Stimulated activated CD8-positive, alpha-beta memory T cell treated with anti-CD3 and anti-CD28 coated beads, Interleukin-15, amount 100 ng/mL, for 4 hours (primary cell): ENCODE measurements around the gene PDCD10.

Experiments used
- DNase-seq, 2 donors: peaks; one replicate each; pipeline ENCODE4 v3.0.0-alpha.2; 2020; ENCODE audit warnings: low read depth in 2 of 2

The PDCD10 gene

DNA sequence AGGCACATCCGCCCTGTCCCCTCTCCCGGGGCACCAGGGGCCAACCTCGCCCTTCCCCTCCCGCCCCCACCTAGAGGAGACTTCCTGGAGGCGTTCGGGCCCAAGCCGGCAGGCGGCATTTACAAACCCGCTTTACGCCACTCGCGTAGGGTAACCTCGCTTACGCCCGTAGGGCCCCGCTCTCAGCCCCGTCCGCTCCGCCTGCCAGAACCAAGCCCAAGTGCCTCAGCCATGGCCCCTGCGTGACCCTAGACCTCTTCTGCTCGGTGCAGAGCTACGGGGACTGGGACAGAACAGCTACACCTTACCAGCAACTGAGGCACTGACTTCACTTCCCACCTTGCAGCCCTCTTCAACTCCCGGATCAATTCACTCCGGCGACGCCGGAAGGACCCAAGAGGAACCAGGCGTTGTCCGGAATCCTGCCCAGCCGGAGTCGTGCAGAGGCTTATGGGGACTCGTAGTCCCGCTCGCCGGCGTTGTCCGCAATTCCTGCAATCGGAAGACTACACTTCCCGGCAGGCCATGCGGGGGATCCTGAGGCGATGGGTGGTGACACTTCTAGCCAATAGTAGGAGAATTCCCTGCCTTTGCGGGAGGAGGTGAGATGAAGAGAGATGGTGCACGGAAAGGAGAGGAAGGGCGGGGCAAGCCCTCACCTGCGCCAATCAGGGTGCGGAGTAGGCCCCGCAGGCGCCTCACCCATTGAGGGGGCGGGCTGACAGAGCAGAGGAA, at the start of gene PDCD10:
Gene PDCD10, minus strand, starts transcription at position 395 of the 735 bp plus-strand sequence. CDS start 14,735 bp downstream, outside the sequence.
- DNase-seq = peak; percentile 93 to 95

DNA sequence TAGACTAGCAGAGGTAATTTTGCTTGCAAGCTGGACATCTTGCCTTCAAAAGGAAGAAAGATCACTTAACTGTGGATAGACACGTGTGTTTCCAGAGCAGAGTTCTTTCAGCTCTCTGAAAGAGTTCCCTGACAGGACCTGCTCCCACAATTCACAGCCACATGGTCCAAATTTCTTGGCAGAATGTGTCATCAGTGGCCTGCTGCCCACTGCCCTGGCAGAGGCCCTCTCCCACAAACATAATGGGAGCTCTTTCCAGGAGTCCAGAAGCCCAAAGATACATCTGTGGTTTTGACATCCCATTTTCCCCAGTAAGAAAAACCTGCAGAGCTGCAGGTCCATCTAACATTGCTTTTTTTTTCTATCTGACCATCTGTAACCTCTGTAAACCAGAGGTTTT, 49.1 kb upstream of the PDCD10 start:
- DNase-seq = no peak

DNA sequence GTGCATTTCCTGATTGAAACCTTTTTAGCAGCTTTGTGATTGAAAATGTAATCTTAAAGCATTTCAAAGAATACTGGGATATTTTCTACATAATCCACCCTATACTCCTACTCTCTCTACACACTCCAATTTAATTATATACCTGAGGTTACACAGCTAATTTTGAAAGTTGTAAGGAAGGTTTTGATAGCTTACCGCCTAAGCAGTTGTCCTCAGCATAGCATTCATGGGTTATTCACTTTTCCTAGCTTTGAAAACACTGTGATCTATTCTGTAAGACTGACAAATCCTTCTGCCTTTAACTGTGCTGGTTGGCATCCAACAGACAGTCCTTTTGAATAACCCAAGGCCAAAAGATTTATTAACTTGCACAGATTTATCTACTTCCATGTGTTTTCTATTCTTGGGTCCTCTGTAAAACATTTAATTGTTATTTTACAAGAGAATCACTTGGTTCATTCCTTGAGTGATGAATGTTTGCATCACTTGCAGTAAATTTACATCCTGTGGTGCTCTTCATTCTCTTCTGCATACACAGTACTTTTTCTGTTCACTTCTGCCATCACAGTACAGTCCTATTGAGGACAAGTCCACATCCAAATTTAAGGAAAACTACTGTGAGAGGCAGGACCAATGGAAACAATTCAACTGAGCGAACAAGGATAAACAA, 45.7 kb upstream of the PDCD10 start:
- DNase-seq = no peak

DNA sequence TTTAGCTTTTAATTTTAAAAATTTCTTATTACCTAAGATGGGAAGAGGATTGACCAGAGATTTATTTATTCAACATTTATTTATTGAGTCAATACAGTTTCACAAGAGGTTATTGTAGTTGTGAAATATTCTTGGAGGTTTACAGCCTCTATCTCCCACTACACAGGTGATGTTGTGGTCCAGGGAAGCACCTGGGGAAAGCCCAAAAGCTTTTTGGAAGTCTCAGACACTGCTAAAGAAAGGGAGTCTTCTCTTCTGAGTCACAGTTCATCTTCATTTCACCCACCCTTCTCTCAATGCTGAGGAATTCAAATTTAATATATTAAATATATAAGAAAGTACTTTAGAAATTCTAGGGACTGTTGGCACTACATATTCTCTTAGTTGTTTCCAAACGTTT, 42.7 kb upstream of the PDCD10 start:
- DNase-seq = no peak

DNA sequence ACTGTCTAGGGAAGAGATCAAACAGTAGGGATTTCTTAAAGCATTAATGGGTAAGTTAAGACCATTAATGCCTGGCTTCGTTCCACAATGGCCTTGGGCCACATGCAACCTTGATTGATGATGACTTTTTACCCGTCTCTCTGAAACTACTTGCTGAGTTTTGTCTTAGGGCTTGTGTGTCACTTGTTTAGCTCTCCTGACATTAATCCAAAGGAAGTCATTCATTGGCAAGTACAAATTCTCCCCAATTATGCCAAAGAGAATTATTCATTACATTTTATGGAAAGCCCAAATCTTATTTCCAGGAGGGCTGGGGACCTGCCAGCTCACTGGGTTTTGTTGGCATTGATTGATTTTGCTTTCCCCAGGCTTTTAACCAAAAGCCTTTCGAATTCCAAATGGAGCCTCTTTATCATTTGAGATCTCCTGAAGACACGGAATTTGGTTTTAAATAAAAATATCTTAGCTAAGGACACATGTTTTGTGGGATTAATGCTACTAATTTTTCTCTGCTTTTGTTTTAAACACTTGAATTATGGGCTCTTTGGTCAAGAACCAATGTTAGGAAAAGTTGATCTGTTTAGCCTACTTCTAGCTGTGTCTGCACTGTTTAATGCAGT, 41.5 kb upstream of the PDCD10 start:
- DNase-seq = no peak

DNA sequence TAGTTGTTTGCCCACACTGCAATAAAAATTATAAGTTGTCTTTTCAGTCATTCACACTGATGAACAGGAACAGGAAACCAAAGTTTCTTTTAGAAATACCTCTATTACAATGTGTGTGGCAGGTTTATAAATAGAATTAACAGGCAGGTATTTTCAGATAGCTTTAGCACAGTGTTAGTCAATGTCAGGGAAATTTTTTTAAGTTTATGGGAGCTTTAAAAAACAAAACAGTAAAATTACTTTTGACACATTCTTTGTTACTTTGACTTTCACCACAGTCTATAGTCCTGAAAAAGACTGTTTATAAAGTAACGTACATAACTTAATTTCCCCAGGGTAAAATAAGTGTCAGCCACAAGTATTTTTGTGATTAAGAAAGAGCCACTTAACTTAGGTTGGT, 38.9 kb upstream of the PDCD10 start:
- no peak for DNase-seq

DNA sequence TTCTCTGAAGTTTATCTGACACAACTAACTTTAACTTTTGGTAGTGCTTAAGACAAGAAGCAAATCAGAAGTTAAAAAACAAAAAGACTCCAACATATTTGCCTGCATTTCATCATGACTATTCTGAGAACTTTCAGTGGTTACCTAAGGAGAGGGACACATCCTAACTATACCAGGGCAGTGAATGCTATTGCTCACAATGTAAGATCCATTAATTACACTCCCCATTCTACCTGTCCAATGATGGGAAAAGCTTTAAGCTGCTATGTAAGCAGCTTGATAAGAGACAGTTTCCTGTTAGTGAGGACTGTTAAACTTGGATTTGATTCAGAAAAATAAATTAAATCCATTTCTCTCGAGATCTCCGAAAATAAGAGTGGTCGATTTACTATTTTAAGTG, 38.3 kb upstream of the PDCD10 start:
- no peak for DNase-seq

DNA sequence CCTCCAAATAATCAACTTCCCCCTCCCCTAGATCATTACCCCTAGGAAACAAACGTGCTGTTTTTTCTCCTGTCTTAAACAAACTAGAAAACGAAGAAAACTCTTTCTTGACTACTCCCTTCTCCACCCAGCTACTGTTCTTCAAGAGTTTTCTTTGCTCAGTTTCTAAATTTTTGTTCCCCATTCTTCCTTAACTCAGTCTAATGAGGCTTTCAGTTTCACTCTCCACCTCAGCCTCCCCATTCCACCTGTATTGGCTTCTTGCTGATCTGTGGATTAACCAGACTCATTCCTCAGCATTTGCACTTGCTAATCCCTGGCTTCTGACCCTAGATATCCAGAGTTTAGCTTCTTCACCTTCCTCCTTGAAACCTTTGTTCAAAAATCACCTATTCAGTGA, 27.6 kb upstream of the PDCD10 start:
- no peak for DNase-seq

DNA sequence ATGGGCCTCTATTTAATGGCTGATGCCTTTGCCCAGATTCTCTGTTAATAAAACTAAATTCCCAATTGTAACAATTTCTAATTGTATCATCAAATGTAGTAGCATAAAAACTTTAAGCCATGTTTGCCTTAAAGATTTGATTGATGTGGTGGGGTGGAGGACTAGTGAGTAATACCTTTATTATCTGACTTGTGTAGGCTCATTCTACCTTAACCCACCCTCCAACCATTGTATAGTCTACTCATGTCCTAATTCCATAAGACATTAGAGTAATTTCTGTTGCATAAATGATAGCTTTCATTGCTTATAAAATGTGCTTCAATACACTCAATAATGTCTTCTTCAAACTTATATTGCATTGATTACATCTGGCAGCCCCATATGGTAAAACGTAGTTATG, 26.6 kb upstream of the PDCD10 start:
- no peak for DNase-seq

DNA sequence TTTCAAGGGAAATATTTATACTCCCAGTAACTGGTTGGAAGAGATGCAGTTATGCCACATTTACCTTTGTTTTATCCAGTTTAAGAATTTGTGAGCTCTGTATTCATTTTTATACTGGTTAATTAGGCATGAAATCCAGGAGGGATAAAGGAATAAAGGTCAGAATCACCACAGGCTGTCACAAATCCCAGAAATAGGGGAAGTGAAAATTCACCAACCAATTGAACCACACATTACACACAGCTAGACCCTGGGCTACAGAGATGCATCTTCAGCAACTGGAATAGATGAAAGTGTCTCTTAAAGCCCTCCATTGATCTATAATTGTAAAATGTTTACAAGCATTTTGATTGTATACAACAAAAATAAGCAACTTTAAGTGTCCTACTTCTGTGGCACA, 19.4 kb upstream of the PDCD10 start:
- no peak for DNase-seq

DNA sequence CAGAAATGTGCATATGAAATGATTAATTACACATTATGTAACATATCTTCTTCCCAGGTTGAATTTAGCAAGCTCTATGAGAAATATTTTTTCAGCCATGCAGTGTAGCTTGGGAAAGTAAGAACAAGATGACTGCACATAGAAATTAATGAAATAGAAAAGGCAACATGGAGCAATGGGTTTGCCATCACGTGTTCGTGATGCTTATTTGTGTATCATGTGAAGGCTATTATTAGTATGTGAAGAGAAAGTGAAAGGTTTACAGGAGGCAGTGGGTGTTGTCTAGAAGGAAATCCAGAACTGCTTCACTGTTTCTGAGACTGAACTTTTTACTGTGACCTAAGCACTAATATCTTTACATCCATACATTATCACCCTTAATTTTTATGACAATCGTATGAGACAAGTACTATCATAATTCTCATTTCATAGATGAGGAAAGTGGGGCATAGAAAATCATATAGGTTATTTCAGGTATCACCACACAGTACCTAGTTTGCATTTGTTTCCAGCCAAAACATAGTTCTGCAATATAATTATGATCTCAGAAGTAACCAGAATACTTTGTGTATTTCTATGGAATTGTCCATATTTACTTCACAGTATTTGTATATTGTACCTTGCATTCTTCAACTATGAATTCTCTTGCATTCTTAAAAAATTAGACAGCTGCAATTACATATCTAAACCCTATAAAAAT, 15.7 kb upstream of the PDCD10 start:
- DNase-seq = no peak

DNA sequence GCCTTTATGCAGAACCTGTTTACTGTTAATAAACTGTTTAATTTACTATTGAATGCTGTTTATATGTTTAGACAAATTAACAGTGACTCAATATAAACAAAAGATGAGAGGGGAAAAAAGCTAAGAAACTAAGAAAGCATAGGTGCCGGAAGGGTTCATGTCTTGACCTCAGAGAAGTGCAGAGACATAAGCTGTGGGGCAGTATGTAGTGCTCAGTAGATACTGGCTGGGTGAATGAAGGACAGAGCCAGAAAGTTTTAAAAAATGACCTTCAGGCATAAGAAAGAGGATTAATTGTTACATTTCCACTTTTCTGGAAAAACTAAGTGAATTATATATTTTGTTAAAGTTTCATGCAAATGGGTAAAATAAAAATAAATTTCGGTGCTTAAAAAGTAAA, 15.0 kb upstream of the PDCD10 start:
- DNase-seq = no peak

DNA sequence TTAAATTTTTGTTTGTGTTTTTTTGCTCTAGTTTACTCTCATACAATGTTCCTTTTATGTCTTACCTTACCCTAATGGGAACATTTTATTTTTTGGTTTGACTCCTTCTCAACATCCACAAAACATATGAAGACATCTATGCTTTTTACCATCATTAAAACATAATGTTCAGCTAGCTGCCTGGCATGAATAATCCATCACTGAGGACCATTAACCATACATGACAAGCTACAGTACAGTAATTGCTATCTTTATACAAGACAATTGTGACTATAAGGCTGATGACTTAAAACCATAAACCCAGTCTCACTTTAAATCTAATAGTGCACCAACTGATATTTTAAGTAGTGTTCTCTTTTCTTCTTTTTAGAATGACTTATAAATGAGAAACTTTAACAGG, 14.5 kb upstream of the PDCD10 start:
- DNase-seq = no peak

DNA sequence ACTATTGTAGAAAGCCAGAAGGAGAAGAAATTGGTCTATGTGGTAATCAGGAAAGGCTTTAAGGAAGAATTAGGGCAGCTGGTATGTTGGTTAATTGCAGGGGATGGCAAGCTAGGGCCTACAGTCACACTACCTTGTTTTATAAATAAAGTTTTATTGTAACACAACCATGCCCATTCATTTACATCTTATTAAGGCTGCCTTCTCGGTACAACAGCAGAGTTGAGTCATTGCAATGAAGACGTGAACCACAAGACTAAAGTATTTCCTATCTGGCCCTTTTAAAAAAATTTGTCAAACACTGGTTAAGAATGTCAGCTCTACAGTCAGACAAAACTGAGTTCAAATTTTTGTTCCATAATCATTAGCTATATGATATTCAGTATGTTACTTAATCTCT, 9.1 kb upstream of the PDCD10 start:
- no peak for DNase-seq

DNA sequence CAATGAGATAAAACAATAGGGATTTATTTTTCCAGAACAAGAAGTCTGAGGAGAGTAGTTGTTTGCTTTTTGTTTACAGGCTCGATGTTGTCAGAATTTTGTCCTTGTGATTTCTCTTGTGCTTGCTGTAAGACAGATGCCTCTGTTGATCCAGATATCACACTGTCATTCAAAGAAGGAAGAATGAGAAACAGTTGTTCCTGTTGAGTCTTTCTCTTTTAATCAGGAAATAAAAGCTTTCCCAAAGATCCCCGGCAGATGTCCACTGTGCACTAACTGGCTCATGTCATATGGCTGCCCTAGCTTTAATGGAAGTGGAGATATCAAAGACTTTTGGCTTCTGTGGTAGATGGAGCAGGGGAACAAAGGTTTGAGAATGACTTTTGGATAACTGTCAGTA, 7.6 kb upstream of the PDCD10 start:
- DNase-seq = no peak

DNA sequence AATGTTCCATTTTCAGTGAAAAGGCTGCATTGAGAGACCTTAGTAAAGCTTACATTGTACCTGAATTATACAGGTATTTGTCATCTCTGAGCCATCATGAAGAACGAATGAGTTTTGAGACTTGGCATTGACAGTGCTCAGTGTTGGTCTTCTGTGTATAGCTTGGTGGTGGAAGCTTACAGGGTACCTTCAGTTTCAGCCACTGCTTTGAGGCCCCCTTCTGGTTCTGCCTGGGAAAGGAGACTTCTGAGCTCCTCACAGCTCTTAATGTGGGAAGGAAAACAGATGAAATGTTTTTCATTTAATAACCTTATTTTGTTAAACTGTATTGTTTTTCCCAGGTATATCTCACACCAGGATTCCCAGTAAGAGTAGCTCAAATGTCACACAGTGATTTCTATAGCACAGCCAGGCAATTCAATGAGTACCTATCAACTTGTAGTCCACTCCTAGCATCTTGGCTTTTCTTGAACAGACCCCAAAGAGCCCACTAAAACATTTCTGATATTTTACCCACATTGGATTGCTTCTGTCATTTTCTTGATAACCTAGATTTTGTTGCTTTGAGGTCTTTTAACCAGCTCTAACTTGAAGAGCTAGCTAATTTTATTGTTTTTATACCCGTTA, 6.4 kb upstream of the PDCD10 start:
- no peak for DNase-seq

DNA sequence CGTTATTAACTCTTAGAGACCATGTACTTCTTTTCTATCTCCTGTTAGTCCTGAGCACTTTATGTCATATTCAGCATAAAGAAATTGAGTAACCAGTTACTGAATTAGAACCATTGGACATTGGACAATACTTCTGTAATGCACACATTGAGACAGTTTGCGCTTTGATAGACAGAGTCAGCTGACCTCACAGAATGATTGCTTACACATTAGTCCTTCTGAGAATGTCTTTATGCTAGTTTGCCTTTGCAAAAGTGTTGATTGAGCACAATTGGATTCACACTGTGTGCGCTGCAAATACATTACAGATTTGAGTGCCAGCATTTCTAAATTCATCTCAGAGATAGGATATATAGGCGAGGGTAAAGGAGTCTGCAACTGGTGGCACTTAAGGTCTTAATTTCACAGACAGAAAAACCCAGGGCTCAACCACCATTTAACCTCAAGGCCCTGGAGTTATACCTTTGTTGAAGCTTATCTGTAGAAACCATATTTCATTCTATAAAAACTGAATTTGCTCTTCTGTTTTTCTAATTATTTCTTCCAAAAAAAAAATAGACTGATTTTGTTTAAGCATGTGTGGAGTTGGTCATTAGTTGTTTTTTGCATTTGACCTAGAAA, 4.6 kb upstream of the PDCD10 start:
- DNase-seq = no peak

DNA sequence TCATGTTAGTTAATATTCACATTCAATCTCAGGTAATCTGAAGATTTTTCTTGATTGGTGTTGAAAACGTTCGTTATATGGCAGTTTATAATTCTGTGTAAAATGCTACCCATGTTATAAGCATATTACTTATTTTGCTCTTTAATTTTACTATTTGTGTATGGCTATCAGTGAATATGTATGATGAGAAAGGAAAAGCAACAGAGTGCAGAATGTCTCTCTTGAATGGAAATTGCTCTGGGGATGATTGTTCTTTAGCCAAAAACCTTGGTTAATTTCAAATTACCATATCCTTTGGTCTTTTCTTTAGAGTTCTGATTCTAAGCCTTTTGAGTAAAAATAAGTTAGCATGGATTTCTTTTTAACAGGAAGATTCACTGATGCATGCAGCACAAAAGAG, 3.3 kb upstream of the PDCD10 start:
- no peak for DNase-seq

DNA sequence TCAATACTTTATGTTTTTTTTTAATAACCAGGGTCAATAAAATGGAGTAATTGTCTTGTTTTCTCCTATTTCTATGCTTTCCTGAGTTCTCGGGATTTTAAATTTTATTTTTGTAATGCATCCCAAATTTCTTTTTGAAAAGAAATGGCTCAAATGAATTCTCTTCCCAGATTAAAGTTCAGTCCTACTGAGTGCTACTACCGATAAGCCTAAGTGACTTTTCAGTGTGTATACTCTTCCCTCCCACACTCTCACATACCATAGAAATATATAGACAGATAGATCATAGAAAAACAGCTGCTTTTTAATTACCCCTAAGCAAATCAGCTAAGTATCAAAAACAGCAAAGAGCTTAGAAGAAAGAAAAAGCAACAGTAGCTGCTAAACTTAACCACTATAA, 2.3 kb upstream of the PDCD10 start:
- DNase-seq = no peak

DNA sequence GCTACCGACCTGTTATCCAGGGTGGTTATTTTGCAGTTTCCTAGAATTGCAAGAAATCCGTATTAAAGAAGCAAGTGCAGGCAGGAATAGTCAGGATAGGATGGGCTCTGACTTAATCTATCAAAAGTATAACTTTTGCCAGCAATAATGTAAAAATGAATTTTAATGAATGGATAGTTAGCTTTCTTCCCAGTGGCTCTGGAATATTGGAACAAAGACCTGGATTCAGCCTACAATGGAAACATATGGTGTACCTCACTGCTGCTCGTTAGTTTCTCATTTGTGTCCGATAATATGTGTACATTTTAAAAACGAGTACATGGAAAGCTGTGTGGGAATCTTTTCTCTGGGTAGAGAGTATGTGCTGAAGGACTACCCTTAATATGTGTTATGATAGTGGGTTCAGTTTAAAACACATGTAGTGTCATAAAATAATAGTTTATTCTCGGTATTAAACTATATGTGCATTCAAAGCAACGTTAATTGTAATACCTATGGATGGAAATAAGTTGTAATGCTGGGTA, 1.6 kb upstream of the PDCD10 start:
- DNase-seq = no peak
